HG03460 (cell line): ENCODE results near the gene ZNF621.

Source experiments
- ATAC-seq: cut with Tn5 transposase; IDR thresholded peaks from one replicate; pipeline ENCODE4 v1.9.1; 2021; ENCODE audit not compliant: unreplicated experiment

ZNF621 gene

DNA sequence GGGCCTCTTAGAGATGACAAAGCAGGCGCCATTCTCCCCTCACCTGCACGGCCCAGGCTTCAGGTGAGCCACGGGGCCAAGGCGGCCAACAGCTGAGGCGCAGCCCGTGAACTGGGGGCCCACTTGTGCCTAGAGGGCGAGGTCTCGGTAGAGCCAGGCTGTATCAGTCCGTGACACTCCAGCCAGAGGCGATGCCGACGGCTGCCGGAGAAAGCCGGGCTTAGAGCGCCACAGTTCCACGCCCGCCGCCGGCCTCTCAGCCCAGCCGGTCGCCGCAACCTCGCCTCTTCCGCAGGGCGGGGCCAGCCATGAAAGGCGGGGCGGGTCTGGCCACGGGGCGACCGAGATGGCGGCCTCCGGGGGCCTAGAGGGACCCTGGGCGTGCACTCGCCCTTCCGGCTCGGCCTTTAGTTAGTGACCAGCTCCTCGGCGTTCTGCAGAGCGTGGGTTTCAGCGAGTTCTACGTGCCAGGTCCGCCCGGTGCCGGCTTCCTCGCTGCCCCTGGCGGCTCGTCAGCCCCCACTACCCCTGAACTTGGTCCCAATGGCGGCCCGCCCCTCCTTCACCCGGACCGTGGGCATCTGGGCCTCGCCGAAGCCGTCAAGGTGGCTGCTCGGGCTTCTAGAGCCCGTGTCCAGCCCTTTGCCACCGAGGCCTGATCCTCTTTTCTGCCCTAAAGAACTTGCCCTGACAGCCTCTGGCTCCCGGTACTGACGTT lies at the start of gene ZNF621:
ZNF621 (plus strand) TSS at position 393 of the 718 bp plus-strand sequence. CDS start 881 bp downstream, outside the sequence.
- peak; percentile 96 for ATAC-seq

DNA sequence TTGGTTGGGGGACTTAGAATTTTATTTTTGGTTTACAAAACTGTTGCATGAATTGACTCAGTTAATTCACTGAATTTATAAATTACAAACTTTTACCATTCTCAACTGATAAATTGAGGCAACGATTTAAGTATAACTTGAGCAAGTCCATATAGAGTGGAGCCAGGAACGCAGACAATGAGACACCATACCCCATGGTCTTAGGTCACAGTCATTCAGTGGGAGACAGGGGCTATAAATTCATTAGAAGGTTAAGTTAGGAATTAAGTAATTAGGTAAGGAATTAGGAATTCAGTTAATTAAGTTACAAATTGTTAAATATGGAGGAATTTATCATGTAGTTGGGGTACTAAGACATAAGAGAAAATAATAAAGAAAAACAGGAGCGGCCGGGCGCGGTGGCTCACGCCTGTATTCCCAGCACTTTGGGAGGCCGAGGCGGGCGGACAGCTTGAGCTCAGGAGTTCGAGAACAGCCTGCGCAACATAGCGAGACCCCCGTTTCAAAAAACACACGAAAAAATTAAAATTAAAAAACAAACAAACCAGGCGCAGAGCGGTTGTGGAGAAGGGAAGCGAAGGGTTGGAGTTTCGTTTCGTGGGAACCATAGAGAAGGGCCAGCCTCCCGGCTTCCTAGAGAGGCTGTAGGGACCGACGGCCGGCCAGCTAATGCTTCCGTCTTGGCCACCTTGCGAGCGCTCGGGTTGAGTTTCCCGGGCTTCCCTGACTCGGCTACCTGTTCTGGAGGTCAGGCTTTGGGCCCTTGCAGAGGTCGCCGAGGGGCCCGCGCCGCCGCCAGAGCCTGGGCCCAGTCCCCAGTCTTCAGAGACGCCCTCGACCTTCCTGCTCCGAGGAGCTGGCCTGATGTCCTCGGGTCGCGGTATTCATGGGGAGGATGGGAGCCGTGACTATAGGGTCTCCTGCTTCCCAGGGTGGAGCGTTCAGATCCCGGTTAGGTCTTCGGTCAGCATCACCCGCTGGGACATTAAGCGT lies 48.0 kb upstream of the ZNF621 start, which contains the start of gene ZNF619:
ZNF619 (plus strand) TSS at position 645 of the 993 bp plus-strand sequence. CDS start 858 bp downstream, outside the sequence.
- peak; percentile 90 for ATAC-seq

DNA sequence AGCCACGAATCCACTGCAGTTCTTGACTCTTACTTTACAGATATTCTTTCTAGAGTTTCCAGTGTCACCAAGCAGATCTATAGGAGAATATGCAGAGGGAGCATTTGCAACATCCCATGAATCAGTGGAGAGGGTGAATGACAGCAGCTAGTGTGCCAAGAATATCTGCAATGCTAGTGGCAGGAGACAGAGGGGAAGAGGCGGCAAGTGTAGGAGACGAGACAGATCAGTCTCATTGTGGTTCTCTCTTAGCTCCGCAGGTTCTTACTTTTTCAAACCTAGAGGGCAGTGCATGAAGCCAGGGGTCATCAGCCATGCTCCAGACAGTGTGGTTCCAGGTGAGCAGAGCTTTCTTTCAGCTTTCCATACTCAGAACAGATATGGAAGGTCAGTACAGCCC lies 47.1 kb upstream of the ZNF621 start:
- ATAC-seq: no peak

DNA sequence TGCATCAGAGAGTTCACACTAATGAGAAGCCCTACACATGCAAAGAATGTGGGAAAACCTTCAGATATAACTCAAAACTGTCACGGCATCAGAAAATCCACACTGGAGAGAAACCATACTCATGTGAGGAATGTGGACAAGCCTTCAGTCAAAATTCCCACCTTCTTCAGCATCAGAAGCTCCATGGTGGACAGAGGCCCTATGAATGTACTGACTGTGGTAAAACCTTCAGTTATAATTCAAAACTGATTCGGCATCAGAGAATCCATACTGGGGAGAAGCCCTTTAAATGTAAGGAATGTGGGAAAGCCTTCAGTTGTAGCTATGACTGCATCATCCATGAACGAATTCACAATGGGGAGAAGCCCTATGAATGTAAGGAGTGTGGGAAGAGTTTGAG lies 37.6 kb upstream of the ZNF621 start:
- ATAC-seq: no peak

DNA sequence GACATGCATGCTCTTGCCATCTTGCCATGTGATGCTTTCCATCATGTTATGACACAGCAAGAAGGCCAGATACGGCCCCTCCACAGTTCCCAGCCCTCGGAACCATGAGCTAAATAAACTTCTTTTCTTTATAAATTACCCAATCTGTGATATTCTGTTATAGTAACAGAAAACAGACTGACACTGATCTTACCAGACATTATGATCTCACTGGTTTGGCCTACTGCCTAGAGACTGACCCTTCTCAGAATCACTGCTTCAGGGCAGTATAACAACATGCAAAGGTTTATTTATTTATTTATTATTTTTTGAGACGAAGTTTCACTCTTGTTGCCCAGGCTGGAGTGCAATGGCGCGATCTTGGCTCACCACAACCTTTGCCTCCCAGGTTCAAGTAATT lies 33.8 kb upstream of the ZNF621 start:
- no peak for ATAC-seq

DNA sequence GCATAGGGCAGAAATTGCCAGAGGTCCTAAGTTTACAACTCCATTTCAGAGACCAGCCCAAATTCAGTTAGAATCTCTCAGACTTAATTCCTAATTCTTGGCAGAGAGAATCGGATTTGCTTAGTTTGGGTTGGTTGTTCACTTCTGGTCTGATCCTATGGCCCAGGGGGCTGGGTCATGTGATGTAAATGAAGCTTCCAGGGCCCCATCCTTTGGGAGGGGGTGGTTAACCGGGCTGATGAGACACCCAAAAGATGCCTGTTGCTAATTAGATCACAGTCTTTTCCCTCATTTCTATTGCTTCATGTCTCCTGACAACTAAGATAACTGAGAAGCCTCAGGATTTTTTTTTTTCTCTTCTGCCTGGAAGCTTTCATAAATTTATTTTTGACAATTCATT lies 30.1 kb upstream of the ZNF621 start:
- ATAC-seq: no peak

DNA sequence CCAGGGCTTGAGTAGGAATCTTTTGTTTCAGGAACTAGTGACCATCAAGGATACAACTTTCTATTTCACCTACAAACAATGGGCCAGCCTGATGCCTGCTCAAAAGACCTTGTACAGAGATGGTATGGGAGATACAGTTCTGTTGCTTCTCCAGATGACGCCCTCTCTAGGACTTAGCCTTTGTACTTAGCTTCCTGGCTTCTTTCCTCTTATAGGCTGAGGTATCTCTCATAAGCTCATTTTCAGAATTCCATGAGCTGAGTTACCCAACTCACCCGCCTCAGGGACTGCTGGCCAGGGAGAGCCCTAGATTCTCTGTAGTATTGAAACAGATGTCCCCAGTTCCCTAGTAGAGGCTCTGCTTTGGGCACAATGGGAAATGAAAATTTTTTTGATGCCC lies 27.5 kb upstream of the ZNF621 start:
- no peak for ATAC-seq

DNA sequence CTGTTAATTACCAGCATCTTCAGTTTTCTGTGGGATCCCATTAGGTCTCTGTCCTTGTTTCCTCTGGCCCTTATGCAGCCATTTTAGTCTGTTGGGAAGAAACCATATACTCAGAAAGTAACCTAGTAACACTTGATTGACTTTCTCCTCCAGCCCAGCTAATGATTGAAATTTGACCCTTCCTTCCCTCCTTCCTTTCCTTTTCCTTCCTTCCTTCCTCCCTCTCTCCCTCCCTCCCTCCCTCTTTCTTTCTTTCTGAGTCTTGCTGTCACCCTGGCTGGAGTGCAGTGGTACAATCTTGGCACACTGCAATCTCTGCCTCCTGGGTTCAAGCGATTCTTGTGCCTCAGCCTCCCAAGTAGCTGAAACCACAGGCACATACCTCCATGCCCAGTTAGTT lies 24.8 kb upstream of the ZNF621 start:
- ATAC-seq: no peak

DNA sequence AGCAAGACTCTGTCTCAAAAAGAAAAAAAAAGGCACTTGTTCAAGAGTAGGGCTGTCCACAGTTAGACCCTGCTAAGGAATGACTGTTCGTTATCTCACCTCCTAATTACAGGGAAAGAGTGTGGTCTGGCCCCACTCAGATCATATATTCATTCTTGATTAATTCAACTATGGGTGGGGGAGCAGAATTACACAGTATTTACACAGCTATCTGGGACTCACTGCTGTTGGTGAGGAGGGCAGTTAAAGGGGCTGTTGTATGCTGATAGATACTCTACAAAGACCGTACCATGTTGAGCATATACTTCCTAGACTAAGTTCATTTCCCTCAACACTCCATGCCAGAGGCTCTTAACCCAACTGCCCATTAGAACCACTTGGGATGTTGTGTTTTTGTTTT lies 22.7 kb upstream of the ZNF621 start:
- ATAC-seq: no peak

DNA sequence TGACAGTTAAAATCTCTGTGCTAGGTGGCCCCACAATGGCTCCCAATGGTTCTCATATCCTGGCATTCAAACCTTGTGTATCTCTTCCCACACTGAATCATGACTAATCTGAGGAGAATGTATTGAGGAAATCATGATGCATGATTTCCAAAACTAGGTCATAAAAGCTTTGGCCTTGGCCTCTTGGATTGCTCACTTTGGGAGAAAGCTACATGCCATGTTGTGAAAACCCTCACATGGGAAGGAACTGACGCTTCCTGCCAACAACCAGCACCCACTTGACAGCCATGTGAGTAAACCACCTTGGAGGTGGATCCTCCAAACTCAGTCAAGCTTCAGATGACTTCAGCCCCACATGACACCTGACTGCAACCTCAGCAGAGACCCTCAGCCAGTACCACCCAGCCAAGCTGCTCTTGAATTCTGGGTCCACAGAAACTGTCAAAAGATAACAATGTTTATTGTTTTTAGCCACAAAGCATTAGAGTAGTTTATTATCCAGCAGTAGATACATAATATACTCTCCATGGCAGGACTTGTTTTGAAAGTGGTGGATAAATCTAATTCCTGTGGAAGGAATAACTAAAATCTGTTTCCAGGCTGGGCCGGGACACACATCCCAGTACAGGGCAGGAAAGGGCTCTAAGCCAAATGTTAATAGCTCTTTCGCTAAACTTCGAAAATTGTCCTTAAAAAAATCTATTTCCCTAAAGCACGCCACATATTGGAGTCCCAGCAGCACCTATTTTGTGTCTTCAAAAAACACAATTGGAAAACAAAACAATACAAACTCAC lies 19.9 kb upstream of the ZNF621 start:
- no peak for ATAC-seq

DNA sequence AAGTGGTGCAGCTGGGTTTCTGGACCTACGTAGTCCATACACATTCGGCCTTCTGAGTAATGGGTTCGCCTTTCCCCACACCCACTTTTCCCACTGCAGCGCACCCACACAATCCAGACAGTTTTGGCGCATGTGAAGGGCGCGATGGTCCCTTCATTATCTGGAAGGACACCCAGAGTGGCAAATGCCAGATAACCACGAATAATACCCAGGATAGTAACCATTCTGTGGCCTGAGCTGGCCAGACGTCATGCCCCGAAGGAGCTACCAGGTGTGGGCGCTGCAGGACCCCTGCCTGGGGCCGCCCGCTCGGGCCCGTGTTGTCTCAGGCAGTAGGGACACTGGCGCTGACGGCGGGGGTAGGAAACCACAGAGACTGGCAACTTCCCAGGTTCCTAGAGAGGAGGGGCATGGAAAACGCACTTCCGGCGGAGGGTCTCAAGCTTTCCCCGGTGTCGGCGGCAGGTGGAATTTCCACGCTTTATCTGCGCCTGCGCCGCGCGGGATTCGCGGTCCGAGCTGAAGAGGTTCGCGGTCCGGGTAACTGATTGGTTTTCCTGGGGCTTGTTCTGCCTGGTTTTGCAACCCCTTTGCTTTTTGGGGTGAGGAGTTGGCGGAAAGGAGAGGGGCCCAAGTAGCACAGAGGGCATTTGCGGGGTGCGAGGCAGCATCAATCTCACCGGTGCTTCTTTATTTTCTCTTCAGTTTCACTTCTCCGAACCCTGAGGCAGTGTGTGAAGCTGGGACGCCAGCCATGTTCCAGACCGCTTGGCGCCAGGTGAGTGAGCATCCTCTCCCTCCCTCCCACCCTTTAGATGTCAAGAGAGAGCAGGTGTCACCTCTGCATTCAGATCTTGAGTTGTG lies 18.9 kb upstream of the ZNF621 start, which contains the start of gene ZNF620:
ZNF620 (plus strand) TSS at position 441 of the 864 bp plus-strand sequence; CDS start at position 755, 314 bp downstream.
- ATAC-seq: peak; percentile 85

DNA sequence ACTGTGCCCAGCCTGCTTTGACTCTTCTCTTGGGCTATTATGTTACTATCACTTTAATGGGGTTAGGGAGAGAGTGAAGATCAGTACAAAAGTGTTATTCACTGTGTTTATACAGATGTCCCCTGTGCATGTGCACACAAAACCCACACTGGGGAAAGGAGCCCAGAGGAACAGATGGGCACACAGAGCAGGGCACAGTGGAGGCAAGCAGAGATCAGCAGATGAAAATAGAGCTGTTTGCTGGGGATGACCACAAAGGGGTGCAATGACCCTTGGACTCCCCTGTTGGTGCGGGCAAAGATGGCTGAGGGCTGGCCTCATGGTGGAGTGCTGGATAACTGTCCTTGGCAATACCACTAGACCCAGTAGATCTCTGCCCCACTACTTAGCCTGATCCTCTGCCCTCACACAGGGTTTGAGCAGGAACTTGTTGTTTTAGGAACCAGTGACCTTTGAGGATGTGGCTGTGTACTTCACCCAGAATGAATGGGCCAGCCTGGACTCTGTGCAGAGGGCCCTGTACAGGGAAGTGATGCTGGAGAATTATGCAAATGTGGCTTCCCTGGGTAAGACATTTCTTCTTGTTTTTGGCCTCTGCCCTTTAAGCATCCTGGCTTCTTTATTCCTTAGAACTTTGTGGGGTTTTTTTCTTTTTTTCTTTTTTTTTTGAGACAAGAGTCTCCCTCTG lies 13.6 kb upstream of the ZNF621 start:
- ATAC-seq: no peak

DNA sequence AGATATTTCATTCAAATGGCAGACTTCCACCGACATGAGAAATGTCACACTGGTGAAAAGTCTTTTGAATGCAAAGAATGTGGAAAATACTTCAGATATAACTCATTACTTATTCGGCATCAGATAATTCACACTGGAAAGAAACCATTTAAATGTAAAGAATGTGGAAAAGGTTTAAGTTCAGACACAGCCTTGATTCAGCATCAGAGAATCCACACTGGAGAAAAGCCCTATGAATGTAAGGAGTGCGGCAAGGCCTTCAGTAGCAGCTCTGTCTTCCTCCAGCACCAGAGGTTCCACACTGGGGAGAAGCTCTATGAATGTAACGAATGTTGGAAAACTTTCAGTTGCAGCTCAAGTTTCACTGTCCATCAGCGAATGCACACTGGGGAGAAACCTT lies 8.6 kb upstream of the ZNF621 start:
- ATAC-seq: no peak

DNA sequence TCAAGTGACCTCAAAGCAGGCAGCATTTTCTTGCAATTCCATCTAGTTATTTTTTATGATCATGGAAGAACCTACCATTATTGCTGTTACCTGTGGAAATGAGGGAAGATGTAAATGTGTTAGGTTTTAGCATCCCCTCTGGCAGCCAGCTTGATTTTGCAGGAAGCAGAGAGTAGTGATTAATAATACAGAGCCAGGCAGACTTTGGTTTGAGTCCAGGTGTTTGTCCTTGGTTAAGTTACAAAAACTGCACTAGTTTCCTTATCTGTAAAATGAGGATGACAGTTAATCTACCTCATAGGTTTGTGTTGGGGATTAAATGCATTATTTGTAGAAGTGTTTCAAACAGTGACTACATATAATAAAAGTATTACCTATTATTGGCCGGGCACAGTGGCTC lies 6.7 kb upstream of the ZNF621 start:
- no peak for ATAC-seq

DNA sequence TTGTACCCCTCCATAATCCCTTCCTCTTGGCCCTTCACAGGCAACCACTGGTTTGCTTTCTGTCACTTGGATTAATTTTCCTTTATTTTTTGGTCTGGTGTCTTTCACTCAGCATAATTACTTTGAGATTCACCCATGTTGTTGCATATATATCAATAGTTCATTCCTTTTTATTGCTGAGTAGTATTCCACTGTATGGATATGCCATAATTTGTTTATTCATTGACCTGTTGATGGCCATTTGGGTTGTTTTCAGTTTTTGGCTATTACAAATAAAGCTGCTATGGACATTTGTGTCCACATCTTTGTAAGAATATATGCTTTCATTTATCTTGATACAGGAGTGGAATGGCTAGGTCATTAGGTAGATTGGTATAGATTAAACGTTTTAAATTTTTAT lies 5.9 kb upstream of the ZNF621 start:
- ATAC-seq: no peak

DNA sequence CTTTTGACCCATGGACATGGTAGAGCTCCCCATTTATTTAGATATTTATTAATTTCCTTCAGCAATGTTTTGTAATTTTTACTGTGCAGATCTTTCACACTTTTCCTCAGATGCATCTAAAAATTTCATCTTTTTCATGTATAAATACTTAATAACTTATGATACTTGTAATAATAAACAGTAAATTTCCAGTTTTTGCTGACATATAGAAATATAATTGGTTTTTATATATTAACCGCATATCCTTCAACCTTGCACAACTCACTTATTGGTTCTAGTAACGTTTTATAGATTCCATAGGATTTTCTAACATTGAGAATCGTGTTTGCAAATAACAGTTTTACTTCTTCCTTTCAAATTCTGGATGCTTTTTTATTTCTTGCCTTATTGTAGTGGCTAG lies 3.5 kb upstream of the ZNF621 start:
- no peak for ATAC-seq

DNA sequence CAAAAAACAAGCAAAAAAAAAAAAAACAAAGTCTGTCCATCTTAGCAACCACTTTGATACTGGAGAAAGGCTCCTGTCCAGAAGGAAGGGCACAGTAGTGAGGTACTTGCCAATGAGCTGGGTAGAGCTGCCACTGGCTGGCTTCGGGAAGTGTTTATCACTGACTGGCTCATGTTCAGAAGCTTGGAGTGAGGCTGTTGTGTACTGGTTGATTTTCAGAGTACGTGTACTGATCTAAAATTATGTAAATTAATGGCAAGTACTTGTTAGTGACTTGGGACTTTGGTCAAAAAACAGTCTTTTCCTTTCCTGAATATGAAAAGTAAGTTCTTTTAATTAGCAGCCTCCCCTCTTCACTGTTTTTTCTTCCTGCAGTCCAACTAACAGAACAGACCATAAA lies 979 bp upstream of the ZNF621 start:
- no peak for ATAC-seq

DNA sequence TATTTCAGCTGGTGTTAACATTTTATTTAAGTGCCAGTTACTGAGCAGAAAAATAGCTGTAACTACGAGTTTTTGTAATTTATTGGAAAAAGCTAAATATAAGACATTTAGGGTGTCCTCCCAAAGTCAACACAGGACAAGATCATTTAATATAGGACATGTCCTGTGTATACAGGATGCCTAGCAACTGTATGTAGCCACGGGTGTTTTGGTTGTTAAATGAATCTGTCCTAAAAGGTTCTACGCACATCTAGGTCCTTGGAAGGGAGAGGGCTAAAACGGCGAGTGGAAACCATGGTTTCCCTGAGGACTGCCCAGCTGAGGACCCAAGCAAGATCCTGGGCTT lies 565 bp upstream of the ZNF621 start:
- peak; percentile 18 for ATAC-seq

DNA sequence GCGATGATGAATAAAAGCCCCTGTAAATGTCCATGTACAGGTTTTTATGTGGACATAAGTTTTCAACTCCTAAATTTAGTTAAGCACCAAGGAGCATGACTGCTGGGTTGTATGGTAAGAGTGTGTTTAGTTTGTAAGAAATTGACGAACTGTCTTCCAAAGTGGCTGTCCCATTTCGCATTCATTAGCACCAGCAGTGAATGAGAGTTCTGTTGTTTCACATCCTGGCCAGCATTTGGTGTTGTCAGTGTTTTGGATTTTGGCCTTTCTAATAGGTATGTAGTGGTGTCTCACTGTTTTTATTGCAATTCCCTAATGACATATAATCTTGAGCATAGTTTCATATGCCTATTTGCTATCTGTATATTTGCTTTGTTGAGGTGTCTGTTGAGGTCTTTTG lies 3.7 kb downstream of the ZNF621 start:
- no peak for ATAC-seq

DNA sequence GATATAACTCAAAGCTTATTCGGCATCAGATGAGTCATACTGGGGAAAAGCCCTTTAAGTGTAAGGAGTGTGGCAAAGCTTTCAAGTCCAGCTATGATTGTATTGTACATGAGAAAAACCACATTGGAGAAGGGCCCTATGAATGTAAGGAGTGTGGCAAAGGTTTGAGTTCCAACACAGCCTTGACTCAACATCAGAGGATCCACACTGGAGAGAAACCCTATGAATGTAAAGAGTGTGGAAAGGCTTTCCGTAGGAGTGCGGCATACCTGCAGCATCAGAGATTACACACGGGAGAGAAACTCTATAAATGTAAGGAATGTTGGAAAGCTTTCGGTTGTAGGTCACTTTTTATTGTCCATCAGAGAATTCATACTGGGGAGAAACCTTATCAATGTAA lies 7.5 kb downstream of the ZNF621 start:
- no peak for ATAC-seq
